Stimulated activated CD4-positive, alpha-beta T cell treated with anti-CD3 and anti-CD28 coated beads, Interleukin-15, amount 100 ng/mL, for 48 hours (primary cell): Measurements from ENCODE around the gene MAP7.
"Not testable (repeated sequence)": the region's sequence is repeated elsewhere in the genome, so short reads cannot be mapped to it uniquely, and the experiment has no call there.

Experiments used
- DNase-seq, 2 donors: peaks; one replicate each; pipeline ENCODE4 v3.0.0-alpha.2; 2020; ENCODE audit warnings: low read depth in 2 of 2

Gene MAP7

GRCh38 chr6:136550330-136551071 lies at the start of gene MAP7:
Gene MAP7, minus strand, starts transcription at chr6:136550422. Its CDS starts 14 bp downstream, at chr6:136550408.
- peak; percentile 35 to 59 for DNase-seq

GRCh38 chr6:136599329-136600011 lies 49.2 kb upstream of the MAP7 start:
- no peak for DNase-seq

GRCh38 chr6:136598048-136598447 lies 47.8 kb upstream of the MAP7 start:
- DNase-seq: no peak

- DNase-seq: no peak
Measured at GRCh38 chr6:136594671-136595070, 44.4 kb upstream of the MAP7 start.

- DNase-seq: peak; percentile 16 to 30
Measured at GRCh38 chr6:136593748-136594490, 43.7 kb upstream of the MAP7 start.

- no peak for DNase-seq
Measured at GRCh38 chr6:136592930-136593673, 42.9 kb upstream of the MAP7 start.

- no peak for DNase-seq
Measured at GRCh38 chr6:136591617-136592016, 41.4 kb upstream of the MAP7 start.

GRCh38 chr6:136590846-136591245 lies 40.6 kb upstream of the MAP7 start:
- not testable (repeated sequence) for DNase-seq

GRCh38 chr6:136587527-136587926 lies 37.3 kb upstream of the MAP7 start:
- no peak for DNase-seq

GRCh38 chr6:136586295-136586694 lies 36.1 kb upstream of the MAP7 start:
- DNase-seq: no peak

- not testable (repeated sequence) for DNase-seq
Measured at GRCh38 chr6:136585523-136585922, 35.3 kb upstream of the MAP7 start.

- DNase-seq: not testable (repeated sequence)
Measured at GRCh38 chr6:136584290-136584689, 34.1 kb upstream of the MAP7 start.

- no peak for DNase-seq
Measured at GRCh38 chr6:136582711-136583471, 32.7 kb upstream of the MAP7 start.

GRCh38 chr6:136579800-136580199 lies 29.6 kb upstream of the MAP7 start:
- no peak for DNase-seq

GRCh38 chr6:136576821-136577220 lies 26.6 kb upstream of the MAP7 start:
- no peak for DNase-seq

GRCh38 chr6:136571496-136571895 lies 21.3 kb upstream of the MAP7 start:
- DNase-seq: no peak

GRCh38 chr6:136571065-136571464 lies 20.8 kb upstream of the MAP7 start:
- DNase-seq: no peak

GRCh38 chr6:136568129-136568528 lies 17.9 kb upstream of the MAP7 start:
- no peak for DNase-seq

- no peak for DNase-seq
Measured at GRCh38 chr6:136567688-136568087, 17.5 kb upstream of the MAP7 start.

GRCh38 chr6:136566851-136567250 lies 16.6 kb upstream of the MAP7 start:
- no peak for DNase-seq

GRCh38 chr6:136566007-136566487 lies 15.8 kb upstream of the MAP7 start:
- DNase-seq: no peak
